ENCODE results near the gene TRIM47.
"Not testable (repeated sequence)": the region's sequence is repeated elsewhere in the genome, so short reads cannot be mapped to it uniquely, and the experiment has no call there.

The TRIM47 gene

DNA sequence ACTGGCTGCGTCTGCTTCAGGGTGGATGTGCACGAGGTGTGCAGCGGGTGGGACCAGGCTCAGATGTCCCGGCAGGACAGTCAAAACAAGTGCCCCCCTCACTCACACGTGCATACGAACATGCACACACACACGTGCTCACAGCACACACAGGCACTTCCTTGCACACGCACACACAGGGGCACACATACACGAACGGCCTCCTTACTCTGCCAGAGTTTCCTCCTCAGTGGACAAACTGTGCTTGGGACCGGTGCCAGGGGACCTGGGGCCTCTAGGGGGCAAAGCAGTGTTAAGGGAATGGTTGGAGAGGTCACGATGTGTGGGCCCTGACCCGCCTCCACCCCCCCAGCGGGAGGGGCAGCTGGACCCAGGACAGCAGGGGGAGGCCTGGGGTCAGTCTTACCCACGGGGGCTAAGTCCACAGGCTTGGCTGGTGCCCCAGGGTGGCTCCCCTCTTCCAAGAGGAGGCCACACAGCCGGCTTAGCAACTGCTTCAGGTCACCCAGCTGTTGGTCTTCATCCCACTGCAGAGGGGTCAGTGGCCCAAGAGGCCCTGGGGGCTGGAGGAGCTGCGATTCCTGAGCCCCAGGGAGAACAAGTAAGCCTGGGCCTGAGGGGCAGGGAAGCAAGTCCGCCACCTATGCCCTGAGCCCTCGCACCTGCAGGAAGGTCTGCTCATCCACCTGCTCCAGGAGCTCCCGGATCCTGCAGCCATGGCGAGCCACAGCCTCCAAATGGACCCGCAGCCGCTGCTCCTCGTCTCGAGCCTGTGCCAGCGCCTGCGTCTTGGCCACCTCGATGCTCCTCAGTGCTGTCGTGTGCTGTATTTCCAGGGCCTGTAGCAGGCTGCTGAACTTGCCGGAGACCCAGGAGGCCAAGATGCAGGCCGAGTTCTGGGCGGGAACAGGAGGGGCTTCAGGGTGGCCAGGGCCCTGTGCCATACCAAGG, 13.5 kb upstream of the TRIM47 start:
- H3K4me3 ChIP-seq (ENCODE audit: low read length in 2 of 2): no peak overlapping the region
- no peaks in the 10 kb centered on the region for H3K27me3 ChIP-seq (ENCODE audit: control insufficient read depth in 2 of 2, insufficient read depth in 2 of 2, low read length in 2 of 2)
- H3K27ac ChIP-seq (ENCODE audit: low read depth in 2 of 2, low read length in 2 of 2): no peak overlapping the region
- peaks cover 13 to 14% of the 10 kb centered on the region in 2 donors for H3K4me1 ChIP-seq (ENCODE audit: control insufficient read depth in 2 of 2, insufficient read depth in 2 of 2, low read length in 2 of 2)
- H3K36me3 ChIP-seq (ENCODE audit: control insufficient read depth in 2 of 2, insufficient read depth in 2 of 2, low read length in 2 of 2): peaks cover 11 to 24% of the 10 kb centered on the region in 2 donors
- H3K9ac ChIP-seq (ENCODE audit: low read depth in 1 of 2, low read length in 2 of 2): no peak overlapping the region
- no peaks in the 10 kb centered on the region for H3K9me3 ChIP-seq (ENCODE audit: control insufficient read depth in 2 of 2, low read length in 2 of 2)

DNA sequence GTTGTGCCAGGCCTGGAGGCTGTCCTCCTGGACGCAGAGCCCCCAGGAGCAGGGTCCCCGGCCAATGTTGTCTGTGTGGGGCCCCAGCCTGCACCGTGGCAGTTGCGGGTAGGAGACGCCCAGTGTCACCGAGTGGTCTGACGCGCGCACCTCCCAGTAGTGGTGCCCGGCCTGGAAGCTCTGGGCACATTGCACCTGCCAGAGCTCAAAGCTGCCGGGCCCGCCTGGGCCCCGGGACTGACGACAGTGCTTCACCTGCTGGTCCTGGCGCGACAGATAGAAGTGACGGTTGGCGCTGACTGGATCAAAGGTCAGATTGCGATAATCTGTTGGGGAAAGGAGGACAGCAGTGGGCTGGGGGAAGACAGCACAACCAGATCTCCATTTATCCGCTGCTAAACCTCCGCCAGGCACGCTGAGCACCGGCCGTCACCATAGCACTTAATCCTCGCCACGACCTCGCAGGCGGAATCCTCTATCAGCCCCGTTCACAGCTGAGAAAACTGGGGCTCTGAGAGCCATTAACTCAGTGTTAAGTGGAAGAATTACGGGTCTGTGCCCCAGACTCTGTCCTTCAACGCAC, 12.7 kb upstream of the TRIM47 start:
- Histone ChIP-seq H3K27me3 (ENCODE audit: control insufficient read depth in 2 of 2, insufficient read depth in 2 of 2, low read length in 2 of 2) (no peaks in the 10 kb centered on the region), H3K4me1 (ENCODE audit: control insufficient read depth in 2 of 2, insufficient read depth in 2 of 2, low read length in 2 of 2) (peaks cover 13 to 14% of the 10 kb centered on the region in 2 donors), H3K4me3 (ENCODE audit: low read length in 2 of 2) (no peak overlapping the region), H3K36me3 (ENCODE audit: control insufficient read depth in 2 of 2, insufficient read depth in 2 of 2, low read length in 2 of 2) (peaks cover 11 to 24% of the 10 kb centered on the region in 2 donors), H3K27ac (ENCODE audit: low read depth in 2 of 2, low read length in 2 of 2) (no peak overlapping the region), H3K9ac (ENCODE audit: low read depth in 1 of 2, low read length in 2 of 2) (no peak overlapping the region), H3K9me3 (ENCODE audit: control insufficient read depth in 2 of 2, low read length in 2 of 2) (no peaks in the 10 kb centered on the region)

DNA sequence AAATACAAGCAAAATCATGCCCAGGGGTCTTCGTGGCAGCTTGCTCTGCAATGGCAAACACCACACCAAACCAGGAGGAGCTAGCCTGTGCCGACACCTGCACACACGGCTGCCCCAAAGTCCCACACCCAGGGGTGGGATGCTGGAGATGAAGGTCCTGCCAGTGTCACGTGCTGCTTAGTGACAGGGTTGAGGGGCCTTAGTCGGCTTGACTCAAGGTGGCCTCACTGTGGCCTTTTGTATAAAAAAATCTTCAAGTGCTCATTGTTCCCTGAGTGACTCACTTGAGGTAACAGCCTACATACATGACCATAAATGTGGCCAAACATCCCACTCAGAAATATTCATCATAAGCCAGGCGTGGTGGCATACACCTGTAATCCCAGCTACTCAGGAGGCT, 11.1 kb upstream of the TRIM47 start:
- Histone ChIP-seq H3K27ac (ENCODE audit: low read depth in 2 of 2, low read length in 2 of 2) (no peak overlapping the region), H3K27me3 (ENCODE audit: control insufficient read depth in 2 of 2, insufficient read depth in 2 of 2, low read length in 2 of 2) (no peaks in the 10 kb centered on the region), H3K9me3 (ENCODE audit: control insufficient read depth in 2 of 2, low read length in 2 of 2) (no peaks in the 10 kb centered on the region), H3K36me3 (ENCODE audit: control insufficient read depth in 2 of 2, insufficient read depth in 2 of 2, low read length in 2 of 2) (peaks cover 11 to 24% of the 10 kb centered on the region in 2 donors), H3K9ac (ENCODE audit: low read depth in 1 of 2, low read length in 2 of 2) (no peak overlapping the region), H3K4me1 (ENCODE audit: control insufficient read depth in 2 of 2, insufficient read depth in 2 of 2, low read length in 2 of 2) (peaks cover 0 to 2% of the 10 kb centered on the region in 2 donors), H3K4me3 (ENCODE audit: low read length in 2 of 2) (no peak overlapping the region)

DNA sequence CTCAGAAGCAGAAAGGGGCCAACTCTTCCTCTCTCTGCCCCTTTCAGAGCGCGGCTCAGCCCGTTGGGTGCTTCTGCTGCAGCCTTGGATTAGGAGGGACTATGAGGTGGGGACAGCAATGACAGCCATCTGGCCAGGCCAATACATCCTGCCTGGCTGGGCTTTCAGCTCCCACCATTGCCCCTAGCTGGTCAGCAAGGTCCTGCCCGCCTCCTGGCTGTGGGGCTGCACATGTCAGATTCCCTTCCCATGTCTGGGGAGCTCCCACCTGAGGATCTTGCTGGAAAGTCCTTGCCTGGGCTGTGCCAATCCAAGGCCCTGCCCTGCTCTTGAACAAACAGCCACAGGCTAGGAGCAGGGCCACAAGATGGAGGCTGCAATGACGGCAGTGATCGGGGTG, 10.1 kb upstream of the TRIM47 start:
- Histone ChIP-seq H3K27me3 (ENCODE audit: control insufficient read depth in 2 of 2, insufficient read depth in 2 of 2, low read length in 2 of 2) (no peaks in the 10 kb centered on the region), H3K9ac (ENCODE audit: low read depth in 1 of 2, low read length in 2 of 2) (no peak overlapping the region), H3K36me3 (ENCODE audit: control insufficient read depth in 2 of 2, insufficient read depth in 2 of 2, low read length in 2 of 2) (peaks cover 11 to 24% of the 10 kb centered on the region in 2 donors), H3K4me1 (ENCODE audit: control insufficient read depth in 2 of 2, insufficient read depth in 2 of 2, low read length in 2 of 2) (no peaks in the 10 kb centered on the region), H3K27ac (ENCODE audit: low read depth in 2 of 2, low read length in 2 of 2) (no peak overlapping the region), H3K9me3 (ENCODE audit: control insufficient read depth in 2 of 2, low read length in 2 of 2) (no peaks in the 10 kb centered on the region), H3K4me3 (ENCODE audit: low read length in 2 of 2) (no peak overlapping the region)

DNA sequence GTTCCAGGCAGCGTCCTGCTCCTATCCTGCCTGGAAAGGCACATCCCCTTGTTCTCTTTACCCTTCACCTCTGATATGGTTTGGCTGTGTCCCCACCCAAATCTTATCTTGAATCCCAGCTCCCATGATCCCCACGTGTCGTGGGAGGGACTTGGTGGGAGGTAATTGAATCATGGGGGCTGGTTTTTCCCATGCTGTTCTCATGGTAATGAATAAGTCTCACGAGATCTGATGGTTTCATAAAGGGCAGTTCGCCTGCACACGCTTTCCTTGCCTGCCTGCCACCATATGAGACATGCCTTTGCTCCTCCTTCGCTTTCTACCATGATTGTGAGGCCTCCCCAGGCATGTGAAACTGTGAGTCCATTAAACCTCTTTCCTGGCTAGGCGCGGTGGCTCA, 7.5 kb upstream of the TRIM47 start:
- not testable (repeated sequence) for H3K9me3 ChIP-seq (ENCODE audit: control insufficient read depth in 2 of 2, low read length in 2 of 2); H3K9ac ChIP-seq (ENCODE audit: low read depth in 1 of 2, low read length in 2 of 2); H3K4me1 ChIP-seq (ENCODE audit: control insufficient read depth in 2 of 2, insufficient read depth in 2 of 2, low read length in 2 of 2); H3K27ac ChIP-seq (ENCODE audit: low read depth in 2 of 2, low read length in 2 of 2); H3K27me3 ChIP-seq (ENCODE audit: control insufficient read depth in 2 of 2, insufficient read depth in 2 of 2, low read length in 2 of 2); H3K4me3 ChIP-seq (ENCODE audit: low read length in 2 of 2); H3K36me3 ChIP-seq (ENCODE audit: control insufficient read depth in 2 of 2, insufficient read depth in 2 of 2, low read length in 2 of 2)

DNA sequence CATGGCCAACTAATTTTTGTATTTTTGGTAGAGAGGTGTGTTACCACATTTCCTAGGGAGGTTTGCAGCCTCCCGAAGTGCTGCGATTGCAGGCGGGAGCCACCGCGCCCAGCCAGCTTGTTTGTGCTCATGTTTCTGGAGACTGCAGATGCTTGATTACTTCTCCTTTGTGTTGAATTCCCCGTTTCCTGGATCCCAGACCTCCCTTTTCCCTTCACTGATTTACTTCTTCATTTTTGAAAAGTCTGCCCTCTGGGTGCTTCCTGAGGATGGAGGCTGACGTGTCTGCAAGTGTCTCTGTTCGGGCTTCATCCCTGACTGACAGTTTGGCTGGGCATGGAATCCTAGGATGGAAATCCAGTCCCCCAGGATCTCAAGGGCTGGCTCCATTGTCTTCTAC, 7.0 kb upstream of the TRIM47 start:
- H3K4me3 ChIP-seq (ENCODE audit: low read length in 2 of 2): no peak overlapping the region
- H3K9me3 ChIP-seq (ENCODE audit: control insufficient read depth in 2 of 2, low read length in 2 of 2): no peaks in the 10 kb centered on the region
- no peaks in the 10 kb centered on the region for H3K4me1 ChIP-seq (ENCODE audit: control insufficient read depth in 2 of 2, insufficient read depth in 2 of 2, low read length in 2 of 2)
- no peaks in the 10 kb centered on the region for H3K27me3 ChIP-seq (ENCODE audit: control insufficient read depth in 2 of 2, insufficient read depth in 2 of 2, low read length in 2 of 2)
- no peak overlapping the region for H3K27ac ChIP-seq (ENCODE audit: low read depth in 2 of 2, low read length in 2 of 2)
- no peak overlapping the region for H3K9ac ChIP-seq (ENCODE audit: low read depth in 1 of 2, low read length in 2 of 2)
- peaks cover 3 to 7% of the 10 kb centered on the region in 2 donors for H3K36me3 ChIP-seq (ENCODE audit: control insufficient read depth in 2 of 2, insufficient read depth in 2 of 2, low read length in 2 of 2)

DNA sequence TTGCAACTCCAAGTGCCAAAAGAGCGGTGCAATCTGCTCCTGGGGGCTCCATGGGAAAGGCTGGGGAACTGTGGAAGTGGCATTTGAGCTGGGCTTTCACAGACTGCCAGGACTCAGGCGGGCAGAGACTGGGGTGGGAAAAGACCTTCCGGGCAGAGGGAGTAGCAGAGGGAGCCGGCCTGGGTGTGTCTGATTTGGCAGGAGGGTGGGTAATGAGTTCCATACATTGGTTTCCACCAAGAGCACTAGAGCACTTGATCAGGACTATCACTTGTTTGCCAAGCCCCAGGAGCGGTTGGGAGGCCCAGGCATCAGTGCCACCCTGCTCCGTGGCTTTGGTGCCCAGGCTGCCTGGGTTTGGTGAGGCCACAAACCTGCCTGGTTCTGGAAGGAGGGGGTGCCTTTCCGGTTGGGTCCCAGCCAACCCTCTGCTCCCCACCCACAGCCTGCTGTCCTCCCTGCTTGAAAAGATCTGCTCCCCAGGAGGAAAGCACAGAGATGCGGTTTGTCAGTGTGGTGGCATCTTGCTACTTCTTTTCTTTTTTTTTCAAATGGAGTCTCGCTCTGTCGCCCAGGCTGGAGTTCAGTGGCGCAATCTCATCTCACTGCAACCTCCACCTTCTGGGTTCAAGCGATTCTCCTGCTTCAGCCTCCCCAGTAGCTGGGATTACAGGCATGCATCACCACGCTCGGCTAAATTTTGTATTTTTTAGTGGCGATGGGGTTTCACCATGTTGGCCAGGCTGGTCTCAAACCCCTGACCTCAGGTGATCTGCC, 3.5 kb upstream of the TRIM47 start:
- Histone ChIP-seq H3K9me3 (ENCODE audit: control insufficient read depth in 2 of 2, low read length in 2 of 2) (no peaks in the 10 kb centered on the region), H3K9ac (ENCODE audit: low read depth in 1 of 2, low read length in 2 of 2) (no peak overlapping the region), H3K4me1 (ENCODE audit: control insufficient read depth in 2 of 2, insufficient read depth in 2 of 2, low read length in 2 of 2) (peaks cover 6% of the 10 kb centered on the region in 2 donors)

DNA sequence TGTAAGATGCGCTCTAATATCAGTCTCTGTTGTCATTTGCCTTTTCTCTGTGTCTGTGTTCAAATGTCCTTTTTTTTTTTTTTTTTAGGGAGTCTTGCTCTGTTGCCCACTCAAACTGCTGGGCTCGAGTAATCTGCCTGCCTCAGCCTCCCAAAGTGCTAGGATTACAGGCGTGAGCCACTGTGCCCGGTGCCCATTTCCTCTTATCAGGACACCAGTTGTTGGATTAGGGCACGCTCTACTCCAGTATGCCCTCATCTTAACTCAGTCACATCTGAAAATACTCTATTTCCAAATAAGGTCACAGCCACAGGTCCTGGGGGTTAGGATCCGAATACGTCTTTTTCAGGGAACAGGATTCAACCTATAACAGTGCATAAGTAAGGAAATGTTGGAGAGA, 1.9 kb upstream of the TRIM47 start:
- Histone ChIP-seq H3K27me3 (ENCODE audit: control insufficient read depth in 2 of 2, insufficient read depth in 2 of 2, low read length in 2 of 2) (no peaks in the 10 kb centered on the region), H3K9ac (ENCODE audit: low read depth in 1 of 2, low read length in 2 of 2) (no peak overlapping the region), H3K4me3 (ENCODE audit: low read length in 2 of 2) (no peak overlapping the region), H3K9me3 (ENCODE audit: control insufficient read depth in 2 of 2, low read length in 2 of 2) (no peaks in the 10 kb centered on the region), H3K4me1 (ENCODE audit: control insufficient read depth in 2 of 2, insufficient read depth in 2 of 2, low read length in 2 of 2) (peaks cover 22% of the 10 kb centered on the region in 2 donors), H3K27ac (ENCODE audit: low read depth in 2 of 2, low read length in 2 of 2) (no peak overlapping the region), H3K36me3 (ENCODE audit: control insufficient read depth in 2 of 2, insufficient read depth in 2 of 2, low read length in 2 of 2) (no peaks in the 10 kb centered on the region)

More for the DNA sequence above, 3.5 kb upstream of the TRIM47 start:
- Histone ChIP-seq H3K36me3 (ENCODE audit: control insufficient read depth in 2 of 2, insufficient read depth in 2 of 2, low read length in 2 of 2) (no peaks in the 10 kb centered on the region), H3K27ac (ENCODE audit: low read depth in 2 of 2, low read length in 2 of 2) (no peak overlapping the region), H3K4me3 (ENCODE audit: low read length in 2 of 2) (no peak overlapping the region), H3K27me3 (ENCODE audit: control insufficient read depth in 2 of 2, insufficient read depth in 2 of 2, low read length in 2 of 2) (no peaks in the 10 kb centered on the region)

DNA sequence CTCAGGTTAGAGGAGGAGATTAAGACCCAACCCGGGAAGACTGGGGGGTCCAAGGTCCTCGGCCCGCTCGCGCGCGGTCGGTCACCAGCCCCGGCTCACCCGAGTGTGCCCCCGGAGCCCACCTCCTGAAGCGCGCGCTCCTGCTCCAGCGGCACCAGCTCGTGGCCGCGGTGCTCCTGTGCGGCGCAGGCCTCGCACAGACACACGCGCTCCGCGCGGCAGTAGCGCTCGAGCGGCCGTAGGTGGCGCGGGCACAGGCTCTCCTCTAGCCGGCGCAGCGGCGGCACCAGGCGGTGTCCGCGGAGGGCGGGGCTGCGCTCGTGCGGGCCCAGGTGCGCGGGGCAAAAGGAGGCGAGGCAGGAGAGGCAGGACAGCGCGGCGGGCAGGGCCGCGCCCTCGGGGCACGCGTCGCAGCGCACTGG, 618 bp downstream of the TRIM47 start:
- Histone ChIP-seq H3K9ac (ENCODE audit: low read depth in 1 of 2, low read length in 2 of 2) (peak overlapping the region; percentile 66 to 87), H3K9me3 (ENCODE audit: control insufficient read depth in 2 of 2, low read length in 2 of 2) (no peaks in the 10 kb centered on the region), H3K36me3 (ENCODE audit: control insufficient read depth in 2 of 2, insufficient read depth in 2 of 2, low read length in 2 of 2) (peaks cover 5 to 7% of the 10 kb centered on the region in 2 donors), H3K27ac (ENCODE audit: low read depth in 2 of 2, low read length in 2 of 2) (peak overlapping the region; percentile 95 to 97), H3K4me3 (ENCODE audit: low read length in 2 of 2) (peak overlapping the region; percentile 84 to 85), H3K27me3 (ENCODE audit: control insufficient read depth in 2 of 2, insufficient read depth in 2 of 2, low read length in 2 of 2) (no peaks in the 10 kb centered on the region), H3K4me1 (ENCODE audit: control insufficient read depth in 2 of 2, insufficient read depth in 2 of 2, low read length in 2 of 2) (peaks cover 33% of the 10 kb centered on the region in 2 donors)

All from mucosa of rectum (tissue), 2 donors.